ENCODE data around the gene RNF10.

RNF10 gene

GRCh38 chr12:120538281-120539156, 4.4 kb downstream of the RNF10 start:
- Histone ChIP-seq H4K20me1 (ENCODE audit: insufficient read depth, low read length, poor library complexity, severe bottlenecking) (peaks cover 81% of the 10 kb centered on the region), H3K4me1 (ENCODE audit: insufficient read depth, low read length, poor library complexity, severe bottlenecking) (peaks cover 51% of the 10 kb centered on the region), H3K4me2 (ENCODE audit: low read depth, low read length, poor library complexity, severe bottlenecking) (peak overlapping the region; percentile 93), H2AFZ (ENCODE audit: low read length) (no peak overlapping the region), H3F3A (ENCODE audit: low read depth) (no peaks in the 10 kb centered on the region), H3K9me2 (replicated peaks; ENCODE audit: low read depth, low read length) (no peaks in the 10 kb centered on the region), H3K27me3 (ENCODE audit: insufficient read depth, low read length, poor library complexity, severe bottlenecking) (no peaks in the 10 kb centered on the region), H3K79me2 (ENCODE audit: insufficient read depth, low read length) (peaks cover 94% of the 10 kb centered on the region), H3K4me3 (ENCODE audit: low read length, poor library complexity, severe bottlenecking) (peak overlapping the region; percentile 88), H3K9ac (ENCODE audit: low read depth, low read length, poor library complexity, severe bottlenecking) (peak overlapping the region; percentile 83), H3K36me3 (ENCODE audit: insufficient read depth, low read length) (peaks cover 9% of the 10 kb centered on the region; the same call in 1 of the 2 replicates), H3K9me3 (ENCODE audit: insufficient read depth, low read depth, low read length) (no peaks in the 10 kb centered on the region)
- TF ChIP-seq CTCF (conservative IDR thresholded peaks at IDR 0.05; ENCODE audit: low read length): no peak
- TF ChIP-seq EZH2phosphoT487 (IDR thresholded peaks at IDR 0.05; ENCODE audit: borderline replicate concordance): no peak

GRCh38 chr12:120539303-120539702, 5.1 kb downstream of the RNF10 start:
- H3K4me1 ChIP-seq (ENCODE audit: insufficient read depth, low read length, poor library complexity, severe bottlenecking): peaks cover 51% of the 10 kb centered on the region
- TF ChIP-seq CTCF (conservative IDR thresholded peaks at IDR 0.05; ENCODE audit: low read length) (no peak), EZH2phosphoT487 (IDR thresholded peaks at IDR 0.05; ENCODE audit: borderline replicate concordance) (no peak)
- no peaks in the 10 kb centered on the region for H3K9me3 ChIP-seq (ENCODE audit: insufficient read depth, low read depth, low read length)
- peaks cover 100% of the 10 kb centered on the region for H3K79me2 ChIP-seq (ENCODE audit: insufficient read depth, low read length)
- no peaks in the 10 kb centered on the region for H3K9me2 ChIP-seq (replicated peaks; ENCODE audit: low read depth, low read length)
- no peaks in the 10 kb centered on the region for H3K27me3 ChIP-seq (ENCODE audit: insufficient read depth, low read length, poor library complexity, severe bottlenecking)
- H2AFZ ChIP-seq (ENCODE audit: low read length): no peak overlapping the region
- peak overlapping the region; percentile 83 for H3K9ac ChIP-seq (ENCODE audit: low read depth, low read length, poor library complexity, severe bottlenecking)
- peaks cover 9% of the 10 kb centered on the region; the same call in 1 of the 2 replicates for H3K36me3 ChIP-seq (ENCODE audit: insufficient read depth, low read length)
- H4K20me1 ChIP-seq (ENCODE audit: insufficient read depth, low read length, poor library complexity, severe bottlenecking): peaks cover 89% of the 10 kb centered on the region
- no peaks in the 10 kb centered on the region for H3F3A ChIP-seq (ENCODE audit: low read depth)
- H3K4me3 ChIP-seq (ENCODE audit: low read length, poor library complexity, severe bottlenecking): peak overlapping the region; percentile 88
- peak overlapping the region; percentile 93 for H3K4me2 ChIP-seq (ENCODE audit: low read depth, low read length, poor library complexity, severe bottlenecking)

GRCh38 chr12:120540445-120540844, 6.3 kb downstream of the RNF10 start:
- H4K20me1 ChIP-seq (ENCODE audit: insufficient read depth, low read length, poor library complexity, severe bottlenecking): peaks cover 88% of the 10 kb centered on the region
- no peak overlapping the region for H2AFZ ChIP-seq (ENCODE audit: low read length)
- H3K9me3 ChIP-seq (ENCODE audit: insufficient read depth, low read depth, low read length): no peaks in the 10 kb centered on the region
- H3K79me2 ChIP-seq (ENCODE audit: insufficient read depth, low read length): peaks cover 100% of the 10 kb centered on the region
- H3K9me2 ChIP-seq (replicated peaks; ENCODE audit: low read depth, low read length): no peaks in the 10 kb centered on the region
- H3K9ac ChIP-seq (ENCODE audit: low read depth, low read length, poor library complexity, severe bottlenecking): peak overlapping the region; percentile 19
- H3F3A ChIP-seq (ENCODE audit: low read depth): no peaks in the 10 kb centered on the region
- peak overlapping the region; percentile 36 for H3K4me3 ChIP-seq (ENCODE audit: low read length, poor library complexity, severe bottlenecking)
- peak overlapping the region; percentile 93 for H3K4me2 ChIP-seq (ENCODE audit: low read depth, low read length, poor library complexity, severe bottlenecking)
- peaks cover 49% of the 10 kb centered on the region for H3K4me1 ChIP-seq (ENCODE audit: insufficient read depth, low read length, poor library complexity, severe bottlenecking)
- H3K27me3 ChIP-seq (ENCODE audit: insufficient read depth, low read length, poor library complexity, severe bottlenecking): no peaks in the 10 kb centered on the region
- TF ChIP-seq EZH2phosphoT487 (IDR thresholded peaks at IDR 0.05; ENCODE audit: borderline replicate concordance): no peak
- no peak for TF ChIP-seq CTCF (conservative IDR thresholded peaks at IDR 0.05; ENCODE audit: low read length)
- H3K36me3 ChIP-seq (ENCODE audit: insufficient read depth, low read length): peaks cover 9% of the 10 kb centered on the region; the same call in 1 of the 2 replicates

Measured in Loucy (cell line).